ENCODE data around the gene TEAD4. TPM values are rescaled to one million over a fixed set of nuclear protein-coding genes. Genes with fewer than 3 reads are reported as not detected.
A peak's percentile ranks its signal among the peaks of the same experiment; 100 is the strongest.

TEAD4 gene
- total RNA-seq, 1 donor from 2014 or later, result 30.3 TPM

DNA sequence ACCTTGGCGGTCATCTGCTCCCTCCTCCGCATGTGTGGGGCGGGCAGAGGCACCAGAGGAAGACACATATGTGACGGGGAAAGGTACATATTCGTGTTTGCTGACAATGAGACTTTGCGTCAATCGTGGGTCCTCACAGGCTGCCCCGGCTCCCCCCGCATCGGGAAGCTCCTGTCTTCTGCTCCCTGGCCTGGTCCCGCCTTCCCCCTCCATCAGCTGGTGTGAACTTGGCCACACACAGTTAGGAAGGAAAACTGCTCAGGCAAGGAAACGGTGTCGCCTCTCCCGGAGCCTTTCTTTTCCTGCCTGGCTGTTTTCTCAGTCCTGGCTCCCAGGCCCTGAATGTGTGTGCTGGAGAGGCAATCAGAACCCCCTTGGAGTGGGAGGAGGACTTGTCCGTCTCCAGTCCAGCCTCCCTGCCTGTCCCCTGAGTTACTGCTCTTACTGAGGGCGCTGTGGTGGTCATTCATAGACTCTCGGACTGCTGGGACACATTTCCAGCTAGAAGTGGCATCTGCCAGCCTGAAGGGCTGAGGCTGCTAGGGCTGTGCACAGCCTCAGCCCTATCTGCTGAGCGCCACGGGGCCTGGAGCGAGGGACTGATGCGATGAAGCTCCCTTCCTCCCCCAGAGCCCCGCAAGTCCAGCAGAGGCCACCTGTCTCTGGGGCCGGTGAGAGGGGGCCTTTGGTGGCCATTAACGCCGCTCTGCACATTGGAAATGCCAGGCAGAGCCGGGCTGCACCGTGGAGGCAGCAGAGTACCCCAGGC is 73.8 kb downstream of the TEAD4 start:
- Histone ChIP-seq H3K27me3 (ENCODE audit: control insufficient read depth in 3 of 3, insufficient read depth in 3 of 3, low read length in 3 of 3) (no peaks in the 10 kb centered on the region), H3K9ac (ENCODE audit: low read depth in 1 of 3, low read length in 3 of 3) (peak overlapping the region; percentile 69 to 83 (median 82)), H3K27ac (ENCODE audit: low read depth, low read length) (peak overlapping the region; percentile 93), H3K4me1 (ENCODE audit: control insufficient read depth in 3 of 3, insufficient read depth in 3 of 3, low read length in 3 of 3) (peaks cover 38 to 43% (median 40%) of the 10 kb centered on the region in 3 donors), H3K4me3 (ENCODE audit: low read length in 3 of 3) (peak overlapping the region; percentile 41 to 52 (median 48)), H3K9me3 (ENCODE audit: control insufficient read depth in 3 of 3, low read length in 3 of 3) (no peaks in the 10 kb centered on the region), H3K36me3 (ENCODE audit: control insufficient read depth in 3 of 3, insufficient read depth in 3 of 3, low read length in 3 of 3) (peaks cover 16 to 23% (median 20%) of the 10 kb centered on the region in 3 donors)

DNA sequence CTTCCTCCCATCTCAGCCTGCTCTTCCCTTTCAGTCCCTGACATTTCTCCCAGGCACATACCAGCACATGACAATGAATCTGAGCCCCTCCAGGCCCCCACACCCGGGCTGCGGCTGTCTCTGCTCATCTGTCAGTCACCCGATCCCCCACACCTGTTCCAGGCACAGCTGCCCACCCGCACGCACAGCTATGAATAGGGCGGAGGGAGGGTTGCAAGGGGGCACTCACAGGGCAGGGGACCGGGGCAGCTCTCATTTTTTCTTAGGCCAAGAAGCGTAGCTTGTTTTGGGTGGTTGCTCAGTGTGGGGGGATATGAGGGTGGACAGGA is 74.3 kb downstream of the TEAD4 start:
- Histone ChIP-seq H3K9ac (ENCODE audit: low read depth in 1 of 3, low read length in 3 of 3) (peak overlapping the region; percentile 69 to 83 (median 82)), H3K4me1 (ENCODE audit: control insufficient read depth in 3 of 3, insufficient read depth in 3 of 3, low read length in 3 of 3) (peaks cover 38 to 43% (median 40%) of the 10 kb centered on the region in 3 donors), H3K27me3 (ENCODE audit: control insufficient read depth in 3 of 3, insufficient read depth in 3 of 3, low read length in 3 of 3) (no peaks in the 10 kb centered on the region), H3K36me3 (ENCODE audit: control insufficient read depth in 3 of 3, insufficient read depth in 3 of 3, low read length in 3 of 3) (peaks cover 16 to 29% (median 20%) of the 10 kb centered on the region in 3 donors), H3K4me3 (ENCODE audit: low read length in 3 of 3) (peak overlapping the region; percentile 41 to 59 (median 58)), H3K9me3 (ENCODE audit: control insufficient read depth in 3 of 3, low read length in 3 of 3) (no peaks in the 10 kb centered on the region), H3K27ac (ENCODE audit: low read depth, low read length) (peak overlapping the region; percentile 93)

DNA sequence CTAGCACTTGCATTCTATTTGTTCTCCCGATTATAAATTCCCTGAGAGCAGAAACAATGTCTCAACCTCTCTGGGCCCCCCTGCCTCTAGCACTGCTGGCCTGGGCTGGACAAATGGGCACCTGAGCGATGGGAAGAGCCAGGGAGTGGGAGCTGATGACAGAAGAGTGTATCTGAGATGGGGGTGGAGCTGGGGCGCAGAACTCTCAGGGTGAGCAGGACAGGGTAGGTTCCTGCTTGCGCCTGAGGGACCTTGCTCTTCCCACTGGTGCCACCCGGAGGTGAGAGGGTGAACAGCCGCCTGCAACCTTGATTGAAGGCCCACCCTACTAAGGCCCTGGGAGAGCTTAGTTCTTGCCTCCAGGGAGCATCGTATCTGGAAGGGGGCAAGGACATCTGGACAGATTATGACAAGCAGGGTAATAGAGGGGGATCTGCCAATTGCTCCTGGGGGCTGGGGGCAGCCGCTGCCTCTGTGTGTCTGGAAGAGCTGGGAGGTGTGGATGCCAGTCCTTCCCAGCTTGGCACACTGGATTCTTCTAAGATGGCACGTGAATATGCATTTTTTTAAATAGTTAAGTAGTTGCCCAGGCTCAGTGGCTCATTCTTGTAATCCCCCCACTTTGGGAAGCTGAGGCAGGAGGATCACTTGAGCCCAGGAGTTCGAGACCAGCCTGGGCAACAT is 75.0 kb downstream of the TEAD4 start:
- Histone ChIP-seq H3K27me3 (ENCODE audit: control insufficient read depth in 3 of 3, insufficient read depth in 3 of 3, low read length in 3 of 3) (no peaks in the 10 kb centered on the region), H3K4me3 (ENCODE audit: low read length in 3 of 3) (peak overlapping the region; percentile 41 to 59 (median 58)), H3K36me3 (ENCODE audit: control insufficient read depth in 3 of 3, insufficient read depth in 3 of 3, low read length in 3 of 3) (peaks cover 19 to 35% (median 26%) of the 10 kb centered on the region in 3 donors), H3K27ac (ENCODE audit: low read depth, low read length) (peak overlapping the region; percentile 93), H3K4me1 (ENCODE audit: control insufficient read depth in 3 of 3, insufficient read depth in 3 of 3, low read length in 3 of 3) (peaks cover 38 to 43% (median 40%) of the 10 kb centered on the region in 3 donors), H3K9ac (ENCODE audit: low read depth in 1 of 3, low read length in 3 of 3) (peak overlapping the region; percentile 69 to 83 (median 82)), H3K9me3 (ENCODE audit: control insufficient read depth in 3 of 3, low read length in 3 of 3) (no peaks in the 10 kb centered on the region)

DNA sequence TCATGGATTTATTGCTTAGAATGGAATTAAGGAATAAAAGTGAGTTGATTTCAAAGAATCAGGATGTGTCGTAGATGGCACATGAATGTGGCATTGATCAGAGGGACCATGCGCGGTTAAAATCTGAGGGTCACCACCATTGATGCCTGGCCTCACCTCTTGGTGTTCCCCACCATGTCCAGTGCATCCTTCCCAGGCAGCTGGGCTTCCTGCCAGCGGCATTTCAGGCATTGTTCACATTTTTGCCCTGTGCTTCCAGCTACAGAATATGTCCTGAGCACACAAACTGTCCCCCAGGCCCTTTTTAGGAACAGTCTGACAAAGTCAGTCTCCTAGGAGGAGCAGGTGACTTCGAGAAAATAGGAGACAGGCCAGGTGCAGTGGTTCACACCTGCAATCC is 76.0 kb downstream of the TEAD4 start:
- H3K4me3 ChIP-seq (ENCODE audit: low read length in 3 of 3), result no peak overlapping the region
- H3K27ac ChIP-seq (ENCODE audit: low read depth, low read length), result no peak overlapping the region
- no peaks in the 10 kb centered on the region for H3K9me3 ChIP-seq (ENCODE audit: control insufficient read depth in 3 of 3, low read length in 3 of 3)
- no peaks in the 10 kb centered on the region for H3K27me3 ChIP-seq (ENCODE audit: control insufficient read depth in 3 of 3, insufficient read depth in 3 of 3, low read length in 3 of 3)
- peaks cover 24 to 41% (median 31%) of the 10 kb centered on the region in 3 donors for H3K36me3 ChIP-seq (ENCODE audit: control insufficient read depth in 3 of 3, insufficient read depth in 3 of 3, low read length in 3 of 3)
- H3K9ac ChIP-seq (ENCODE audit: low read depth in 1 of 3, low read length in 3 of 3), result no peak overlapping the region
- peaks cover 38 to 42% (median 40%) of the 10 kb centered on the region in 3 donors for H3K4me1 ChIP-seq (ENCODE audit: control insufficient read depth in 3 of 3, insufficient read depth in 3 of 3, low read length in 3 of 3)

DNA sequence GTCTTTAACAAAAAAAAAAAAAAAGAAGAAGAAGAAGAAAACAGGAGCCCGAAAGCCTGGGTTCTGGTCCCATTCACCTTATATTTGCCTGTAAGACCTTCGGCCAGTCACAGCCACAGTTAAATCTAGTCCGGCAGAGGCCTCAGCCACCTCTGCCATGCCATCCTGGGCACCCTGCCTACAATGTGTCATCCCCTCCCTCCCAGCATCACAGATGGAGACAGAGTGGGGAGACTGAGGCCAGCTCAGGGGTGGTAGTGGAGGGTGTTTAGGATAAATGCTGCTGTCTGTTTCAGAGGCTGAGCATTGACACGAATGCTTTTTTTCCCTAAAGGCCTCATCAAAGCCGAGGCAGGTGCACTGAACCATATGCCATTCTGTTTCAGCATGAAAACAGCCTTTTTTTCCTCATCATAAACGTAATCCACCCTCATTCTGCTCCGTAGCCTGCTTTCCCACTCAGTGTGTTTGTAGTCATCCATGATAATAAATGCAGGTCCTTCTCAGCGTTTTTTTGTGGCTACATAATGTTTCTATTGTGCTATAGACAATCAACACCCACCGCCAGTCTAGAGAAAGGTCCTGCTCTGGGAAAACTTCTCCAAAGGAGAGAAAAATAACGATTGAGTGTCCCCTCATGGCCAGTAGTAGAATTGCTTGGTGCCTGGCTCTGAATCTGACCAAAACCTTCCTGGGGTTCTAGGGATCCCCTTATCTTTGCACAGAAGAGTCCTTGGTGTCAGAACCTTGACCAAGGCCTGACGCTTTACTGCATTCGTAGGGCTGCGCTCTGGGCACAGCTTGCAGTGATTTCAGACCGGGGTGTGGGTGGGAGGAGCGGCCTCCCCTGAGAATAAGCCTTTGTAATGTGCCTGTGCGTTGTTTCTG is 76.9 kb downstream of the TEAD4 start:
- H3K4me3 ChIP-seq (ENCODE audit: low read length in 3 of 3), result no peak overlapping the region
- H3K27ac ChIP-seq (ENCODE audit: low read depth, low read length), result no peak overlapping the region
- no peaks in the 10 kb centered on the region for H3K9me3 ChIP-seq (ENCODE audit: control insufficient read depth in 3 of 3, low read length in 3 of 3)
- peaks cover 34 to 35% (median 35%) of the 10 kb centered on the region in 3 donors for H3K4me1 ChIP-seq (ENCODE audit: control insufficient read depth in 3 of 3, insufficient read depth in 3 of 3, low read length in 3 of 3)
- H3K27me3 ChIP-seq (ENCODE audit: control insufficient read depth in 3 of 3, insufficient read depth in 3 of 3, low read length in 3 of 3), result no peaks in the 10 kb centered on the region
- no peak overlapping the region for H3K9ac ChIP-seq (ENCODE audit: low read depth in 1 of 3, low read length in 3 of 3)
- H3K36me3 ChIP-seq (ENCODE audit: control insufficient read depth in 3 of 3, insufficient read depth in 3 of 3, low read length in 3 of 3), result peaks cover 30 to 47% (median 40%) of the 10 kb centered on the region in 3 donors

DNA sequence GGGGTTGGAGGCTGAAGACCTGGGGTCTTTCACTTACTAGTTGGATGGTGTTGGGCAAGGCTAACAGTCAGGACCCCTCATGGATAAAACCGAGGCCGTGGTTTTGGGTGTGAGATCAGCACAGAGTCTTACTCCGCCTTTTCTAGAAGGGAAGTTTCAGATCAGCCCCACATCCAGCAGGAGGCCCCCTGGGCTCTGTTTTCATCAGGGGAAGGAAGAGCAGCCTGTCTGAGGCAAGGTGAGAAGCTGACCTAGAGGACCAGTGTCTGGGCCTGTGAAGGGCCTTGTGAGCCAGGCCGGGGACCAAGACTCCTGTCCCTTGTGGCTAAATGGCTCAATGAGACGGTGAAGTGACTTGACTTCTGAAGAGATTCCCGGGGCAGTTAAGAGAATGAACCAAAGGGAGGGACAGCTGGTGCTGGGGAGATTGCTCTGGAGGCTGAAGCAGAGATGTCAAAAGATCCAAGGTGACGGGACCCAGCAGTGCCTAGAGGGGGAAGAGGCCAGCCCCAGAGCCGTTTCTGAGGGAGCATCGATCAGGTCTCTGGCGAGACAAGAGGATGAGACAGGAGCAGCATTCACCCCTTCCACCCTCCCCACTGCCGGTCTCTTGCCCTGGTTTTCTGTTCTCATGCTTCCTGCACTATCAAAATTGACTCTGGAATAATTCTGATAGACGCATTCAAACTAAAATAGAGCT is 77.9 kb downstream of the TEAD4 start:
- no peaks in the 10 kb centered on the region for H3K9me3 ChIP-seq (ENCODE audit: control insufficient read depth in 3 of 3, low read length in 3 of 3)
- no peak overlapping the region for H3K9ac ChIP-seq (ENCODE audit: low read depth in 1 of 3, low read length in 3 of 3)
- H3K27me3 ChIP-seq (ENCODE audit: control insufficient read depth in 3 of 3, insufficient read depth in 3 of 3, low read length in 3 of 3), result no peaks in the 10 kb centered on the region
- no peak overlapping the region for H3K27ac ChIP-seq (ENCODE audit: low read depth, low read length)
- H3K36me3 ChIP-seq (ENCODE audit: control insufficient read depth in 3 of 3, insufficient read depth in 3 of 3, low read length in 3 of 3), result peaks cover 26 to 41% (median 39%) of the 10 kb centered on the region in 3 donors
- no peak overlapping the region for H3K4me3 ChIP-seq (ENCODE audit: low read length in 3 of 3)
- peaks cover 32 to 35% (median 33%) of the 10 kb centered on the region in 3 donors for H3K4me1 ChIP-seq (ENCODE audit: control insufficient read depth in 3 of 3, insufficient read depth in 3 of 3, low read length in 3 of 3)

DNA sequence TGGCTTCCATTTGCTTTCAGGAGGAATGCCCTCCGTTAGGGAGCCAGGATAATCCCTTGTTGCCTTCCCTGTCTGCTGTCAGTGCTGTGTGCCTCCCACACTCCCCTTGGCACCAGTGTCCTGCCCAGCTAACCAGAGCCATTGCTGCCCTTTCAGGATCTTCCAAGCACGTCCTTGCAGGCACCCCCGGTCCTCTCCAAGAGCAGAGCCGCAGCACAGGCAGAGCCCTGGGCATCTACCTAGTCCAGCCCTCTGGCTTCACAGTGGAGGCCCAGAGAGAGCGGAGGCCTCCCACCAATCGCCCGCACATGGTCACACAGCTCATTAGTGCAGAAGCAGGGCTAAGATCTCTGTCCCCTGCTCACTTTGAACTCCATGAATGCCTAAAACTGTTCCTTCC is 79.0 kb downstream of the TEAD4 start:
- H3K4me3 ChIP-seq (ENCODE audit: low read length in 3 of 3), result no peak overlapping the region
- peaks cover 32 to 35% (median 33%) of the 10 kb centered on the region in 3 donors for H3K4me1 ChIP-seq (ENCODE audit: control insufficient read depth in 3 of 3, insufficient read depth in 3 of 3, low read length in 3 of 3)
- H3K36me3 ChIP-seq (ENCODE audit: control insufficient read depth in 3 of 3, insufficient read depth in 3 of 3, low read length in 3 of 3), result peaks cover 26 to 41% (median 39%) of the 10 kb centered on the region in 3 donors
- H3K9me3 ChIP-seq (ENCODE audit: control insufficient read depth in 3 of 3, low read length in 3 of 3), result no peaks in the 10 kb centered on the region
- H3K27me3 ChIP-seq (ENCODE audit: control insufficient read depth in 3 of 3, insufficient read depth in 3 of 3, low read length in 3 of 3), result no peaks in the 10 kb centered on the region
- H3K27ac ChIP-seq (ENCODE audit: low read depth, low read length), result no peak overlapping the region
- no peak overlapping the region for H3K9ac ChIP-seq (ENCODE audit: low read depth in 1 of 3, low read length in 3 of 3)

- H3K9me3 ChIP-seq (ENCODE audit: control insufficient read depth in 3 of 3, low read length in 3 of 3), result no peaks in the 10 kb centered on the region
- no peak overlapping the region for H3K9ac ChIP-seq (ENCODE audit: low read depth in 1 of 3, low read length in 3 of 3)
- H3K4me1 ChIP-seq (ENCODE audit: control insufficient read depth in 3 of 3, insufficient read depth in 3 of 3, low read length in 3 of 3), result peaks cover 28 to 35% (median 31%) of the 10 kb centered on the region in 3 donors
- H3K36me3 ChIP-seq (ENCODE audit: control insufficient read depth in 3 of 3, insufficient read depth in 3 of 3, low read length in 3 of 3), result peaks cover 26 to 44% (median 39%) of the 10 kb centered on the region in 3 donors
- H3K27me3 ChIP-seq (ENCODE audit: control insufficient read depth in 3 of 3, insufficient read depth in 3 of 3, low read length in 3 of 3), result no peaks in the 10 kb centered on the region
- no peak overlapping the region for H3K4me3 ChIP-seq (ENCODE audit: low read length in 3 of 3)
- no peak overlapping the region for H3K27ac ChIP-seq (ENCODE audit: low read depth, low read length)
Observed at GRCh38 chr12:3038926-3039510, 79.8 kb downstream of the TEAD4 start.

Data from skeletal muscle tissue (tissue), 4 donors.